Dermis microvascular lymphatic vessel endothelial cell (primary cell): ENCODE results near the gene GVQW3. TPM values are rescaled to one million over a fixed set of nuclear protein-coding genes. Genes with fewer than 3 reads are reported as not detected.
"Not testable (repeated sequence)": the region's sequence is repeated elsewhere in the genome, so short reads cannot be mapped to it uniquely, and the experiment has no call there.

Experiments
- DNase-seq, 2 donors: peaks; one replicate each; pipeline versions ENCODE4 v3.0.0 to v3.0.0-alpha.2; 2010; ENCODE audit warnings: low read depth in 2 of 2
- total RNA-seq: library from RNA; depleted of rRNA; stranded (reverse); fragments of >200 nt; gene quantifications from 2 replicates; pipeline ENCODE4 v1.2.1, GENCODE V29; 2014

GVQW3 gene
- total RNA-seq, 1 donor from 2014 or later, result 0.51 TPM

DNA sequence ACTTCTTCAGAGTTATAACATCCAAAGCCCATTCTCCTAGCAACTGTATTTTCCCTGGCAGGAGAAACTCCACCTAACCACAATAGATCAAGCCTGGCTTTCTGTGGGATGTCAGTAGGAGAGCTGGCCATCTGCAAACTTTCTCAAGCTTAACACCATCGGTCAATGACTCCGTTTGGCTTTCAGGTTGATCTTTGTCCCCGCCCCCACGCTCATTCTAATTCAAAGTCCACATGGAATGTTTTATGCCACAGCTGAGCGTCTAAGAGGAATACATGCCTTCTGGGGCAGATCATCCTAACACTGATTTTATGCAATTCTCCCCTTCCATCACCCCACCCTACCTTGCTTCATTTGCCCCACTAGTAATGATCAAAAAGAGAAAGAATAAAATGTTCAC lies 4.8 kb downstream of the GVQW3 start:
- DNase-seq, result no peak

DNA sequence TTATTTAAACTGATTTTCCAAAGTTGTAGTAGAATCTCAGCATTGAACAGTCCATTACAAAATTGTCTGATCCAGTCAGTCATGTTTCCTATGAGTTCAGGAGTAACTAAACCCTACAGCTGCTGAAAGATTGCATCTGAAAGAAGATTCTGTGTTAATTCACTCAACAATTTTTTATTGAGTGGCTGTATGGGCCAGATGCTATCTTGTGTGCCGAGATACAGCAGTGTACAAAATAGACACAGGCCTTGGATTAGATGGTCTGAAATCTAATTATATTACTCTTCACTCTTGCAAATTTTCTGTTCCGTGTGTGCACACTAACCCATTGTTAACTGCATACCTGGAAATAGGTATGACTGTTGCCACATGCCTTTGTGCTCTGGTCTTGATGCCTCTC lies 7.3 kb downstream of the GVQW3 start:
- no peak for DNase-seq

DNA sequence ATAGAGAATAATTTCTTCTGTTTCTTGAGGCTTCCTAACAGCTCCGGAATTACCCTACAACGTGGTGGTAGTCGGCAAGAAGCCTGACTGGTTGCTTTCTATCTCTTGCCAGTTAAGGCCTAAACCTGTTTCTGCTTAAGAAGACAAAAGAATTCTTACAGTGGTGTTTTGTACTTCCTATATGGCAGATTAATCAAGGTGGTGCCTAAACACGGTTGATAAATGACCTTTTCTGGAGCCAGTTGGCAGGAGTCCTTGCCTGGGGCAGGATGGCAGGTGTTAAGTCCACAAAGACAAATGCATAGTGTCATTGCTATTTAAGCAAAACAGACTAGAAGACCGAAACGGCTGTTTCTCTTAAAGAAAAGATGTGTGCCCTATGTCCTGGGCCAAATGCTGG lies 9.9 kb downstream of the GVQW3 start:
- DNase-seq, result no peak

DNA sequence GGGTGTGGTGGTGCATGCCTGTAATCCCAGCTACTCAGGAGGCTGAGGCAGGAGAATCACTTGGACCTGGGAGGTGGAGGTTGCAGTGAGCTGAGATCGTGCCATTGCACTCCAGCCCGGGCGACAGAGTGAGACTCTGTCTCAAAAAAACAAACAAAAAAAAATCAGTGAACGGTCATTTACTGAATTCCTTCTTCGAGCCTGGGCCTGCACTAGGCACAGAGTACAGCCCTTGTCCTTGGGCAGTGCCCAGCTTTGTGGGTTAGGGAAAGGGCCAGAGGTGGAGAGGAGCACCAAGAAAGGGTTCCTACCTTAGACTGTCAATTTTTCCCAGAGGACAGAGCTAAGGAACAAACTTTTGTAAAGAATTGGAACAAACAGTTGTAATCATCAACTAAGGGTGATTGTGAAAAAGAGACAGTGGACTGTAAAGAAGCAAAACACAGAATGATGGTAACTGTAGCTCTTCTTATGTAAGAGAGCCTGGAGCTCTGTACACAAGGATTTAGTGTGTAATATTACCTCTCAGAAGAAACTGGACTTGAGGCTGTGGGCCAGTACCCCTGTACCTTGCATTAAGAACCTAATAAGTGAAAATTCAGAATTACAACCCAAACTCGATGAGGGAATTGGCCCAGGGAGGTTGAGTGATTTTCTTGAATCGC lies 10.8 kb downstream of the GVQW3 start:
- DNase-seq, result no peak

DNA sequence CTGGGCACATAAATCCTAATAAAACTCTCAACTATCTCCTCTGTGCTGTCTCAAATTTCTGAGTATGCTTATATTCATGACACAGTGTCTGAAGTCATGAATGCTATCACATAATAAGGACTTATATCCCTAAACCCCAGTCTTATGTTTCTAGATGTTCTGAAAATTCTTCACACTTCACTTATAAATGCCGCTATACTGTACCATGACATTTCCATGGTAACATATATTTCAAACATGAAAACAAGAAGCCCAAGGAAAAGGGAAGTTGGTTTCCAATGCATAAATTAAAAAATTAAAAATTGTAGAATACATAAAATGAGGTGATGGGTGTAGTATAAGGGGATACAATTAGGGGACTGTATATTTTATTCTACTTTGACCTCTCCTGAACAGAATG lies 11.7 kb downstream of the GVQW3 start:
- DNase-seq, result no peak

DNA sequence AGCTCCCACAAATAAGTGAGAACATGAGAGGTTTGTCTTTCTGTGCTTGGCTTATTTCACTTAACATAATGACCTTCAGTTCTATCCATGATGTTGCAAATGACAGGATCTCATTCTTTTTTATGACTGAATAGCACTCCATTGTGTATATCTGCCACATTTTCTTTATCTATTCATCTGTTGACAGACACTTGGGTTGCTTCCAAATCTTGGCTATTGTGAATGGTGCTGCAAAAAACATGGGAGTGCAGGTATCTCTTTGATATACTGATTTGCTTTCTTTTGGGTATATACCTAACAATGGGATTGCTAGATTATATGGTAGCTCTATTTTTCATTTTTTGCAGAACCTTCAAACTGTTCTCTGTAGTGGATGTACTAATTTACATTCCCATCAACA lies 13.3 kb downstream of the GVQW3 start:
- DNase-seq, result peak in 1 of 2 donors; percentile 11

DNA sequence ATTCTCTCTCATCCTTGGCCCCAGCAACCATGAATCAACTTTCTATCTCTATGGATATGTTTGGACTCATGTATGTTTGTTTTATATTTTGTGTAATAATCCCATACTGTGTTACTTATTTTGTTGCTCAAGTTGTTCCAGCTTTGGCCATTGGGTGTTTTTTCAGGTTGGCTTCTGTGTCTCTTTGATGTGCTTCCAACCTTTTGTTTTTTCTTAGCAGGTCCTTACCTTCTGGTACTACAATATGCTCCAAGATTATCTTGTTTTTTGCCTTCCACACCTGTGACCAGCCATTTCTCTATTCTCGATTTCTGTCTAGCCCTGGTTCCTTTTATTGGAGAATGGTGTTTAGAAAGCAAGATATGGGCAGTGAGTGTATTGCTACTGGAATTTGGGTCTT lies 14.2 kb downstream of the GVQW3 start:
- no peak for DNase-seq

DNA sequence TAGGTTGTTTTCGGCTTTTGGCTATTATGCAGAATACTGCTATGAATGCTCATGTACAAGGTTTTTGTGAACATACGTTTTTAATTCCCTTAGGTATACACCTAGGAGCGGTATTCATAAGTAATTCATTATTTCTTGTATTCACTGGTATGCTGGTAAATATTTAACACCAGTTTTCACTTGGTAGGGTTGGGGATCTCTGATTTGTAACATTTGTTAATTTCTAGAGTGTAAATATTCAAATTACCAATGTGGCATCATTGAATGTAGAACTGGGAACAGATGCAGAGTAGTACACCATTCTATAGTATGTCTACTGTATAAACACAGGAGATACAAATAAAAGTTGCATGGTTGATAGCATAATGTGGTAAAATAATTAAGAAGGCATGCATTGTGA lies 16.3 kb downstream of the GVQW3 start:
- no peak for DNase-seq

DNA sequence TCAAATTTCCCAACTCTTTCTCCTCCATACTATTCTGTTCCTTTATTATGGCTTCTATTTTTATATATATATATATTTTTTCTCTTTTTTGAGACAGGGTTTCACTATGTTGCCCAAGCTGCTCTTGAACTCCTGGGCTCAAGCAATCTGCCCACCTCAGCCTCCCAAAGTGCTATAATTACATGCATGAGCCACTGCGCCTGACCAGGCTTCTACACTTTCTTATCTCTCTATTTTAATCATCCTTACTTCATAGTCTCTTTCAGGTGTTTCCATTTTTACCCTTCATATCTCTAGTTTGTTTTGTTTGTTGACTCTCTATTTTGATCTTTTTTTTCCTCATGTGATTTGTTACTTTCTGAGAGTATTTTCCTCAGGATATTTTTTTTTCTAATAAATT lies 19.8 kb downstream of the GVQW3 start:
- no peak for DNase-seq

DNA sequence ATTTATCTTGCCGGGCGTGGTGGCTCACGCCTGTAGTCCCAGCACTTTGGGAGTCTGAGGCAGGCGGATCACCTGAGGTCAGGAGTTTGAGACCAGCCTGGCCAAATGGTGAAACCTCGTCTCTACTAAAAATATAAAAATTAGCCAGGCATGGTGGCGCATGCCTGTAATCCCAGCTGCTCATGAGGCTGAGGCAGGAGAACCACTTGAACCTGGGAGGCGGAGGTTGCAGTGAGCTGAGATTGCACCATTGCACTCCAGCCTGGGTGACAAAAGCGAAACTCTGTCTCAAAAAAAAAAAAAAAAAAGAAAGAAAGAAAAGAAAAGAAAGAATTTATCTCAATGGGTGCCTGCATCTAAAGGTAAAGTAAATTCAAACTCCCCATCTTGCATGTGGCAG lies 20.4 kb downstream of the GVQW3 start:
- DNase-seq, result not testable (repeated sequence)

DNA sequence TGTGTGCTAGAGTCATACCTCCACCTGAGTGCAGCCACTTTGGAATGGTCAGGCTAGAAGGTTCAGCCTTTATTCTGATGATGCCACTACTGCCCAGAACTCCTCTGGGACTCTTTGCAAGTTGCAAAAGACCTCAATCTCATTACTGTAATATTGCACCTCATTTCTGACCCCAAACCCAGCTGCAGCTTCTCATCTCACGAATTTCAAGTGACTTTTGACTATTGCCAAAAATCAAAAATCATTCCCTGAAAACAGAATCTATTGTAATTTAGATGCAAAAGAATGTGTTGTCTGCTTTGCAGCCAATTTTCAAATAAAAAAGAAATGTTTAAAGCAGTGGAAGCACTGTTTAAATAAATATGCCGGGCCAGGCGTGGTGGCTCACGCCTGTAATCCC lies 25.2 kb downstream of the GVQW3 start:
- no peak for DNase-seq

DNA sequence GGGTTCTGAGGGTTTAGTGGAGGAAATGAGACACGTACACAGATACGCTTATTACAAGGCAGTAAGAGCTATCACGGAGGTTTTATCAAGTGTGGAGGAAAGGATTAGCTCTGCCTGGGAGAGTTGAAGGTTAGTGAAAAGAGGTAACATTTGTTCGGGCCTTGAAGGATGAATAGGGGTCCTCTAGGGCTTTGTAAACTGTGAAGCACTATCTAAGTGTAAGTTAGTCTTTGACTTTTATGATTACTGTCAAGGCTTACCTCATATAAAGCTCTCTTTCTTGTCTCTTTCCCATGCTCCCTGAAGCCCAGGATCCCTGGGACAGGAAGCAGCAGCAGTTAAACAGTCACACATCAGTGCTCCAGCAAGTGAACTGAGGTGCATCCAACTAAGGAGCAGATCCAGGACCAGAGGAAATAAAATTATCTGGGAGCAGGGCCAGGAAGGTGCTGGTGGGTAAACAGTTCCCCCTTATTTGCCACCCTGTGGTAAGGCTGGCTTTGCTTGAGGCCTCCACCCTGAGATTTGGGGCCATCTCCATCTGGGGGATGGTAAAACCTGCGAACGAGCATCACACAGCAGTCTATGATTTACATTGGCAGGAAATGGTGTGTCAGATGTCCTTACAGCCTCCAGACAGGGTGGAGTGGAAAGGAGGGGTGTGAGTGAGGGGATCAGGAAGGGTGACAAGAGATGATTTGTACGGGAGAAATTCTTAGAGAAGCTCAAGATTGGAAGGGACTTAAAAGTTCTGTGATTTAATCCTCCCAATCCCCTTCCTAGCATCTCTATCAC lies 27.2 kb downstream of the GVQW3 start:
- DNase-seq, result peak in 1 of 2 donors; percentile 25

DNA sequence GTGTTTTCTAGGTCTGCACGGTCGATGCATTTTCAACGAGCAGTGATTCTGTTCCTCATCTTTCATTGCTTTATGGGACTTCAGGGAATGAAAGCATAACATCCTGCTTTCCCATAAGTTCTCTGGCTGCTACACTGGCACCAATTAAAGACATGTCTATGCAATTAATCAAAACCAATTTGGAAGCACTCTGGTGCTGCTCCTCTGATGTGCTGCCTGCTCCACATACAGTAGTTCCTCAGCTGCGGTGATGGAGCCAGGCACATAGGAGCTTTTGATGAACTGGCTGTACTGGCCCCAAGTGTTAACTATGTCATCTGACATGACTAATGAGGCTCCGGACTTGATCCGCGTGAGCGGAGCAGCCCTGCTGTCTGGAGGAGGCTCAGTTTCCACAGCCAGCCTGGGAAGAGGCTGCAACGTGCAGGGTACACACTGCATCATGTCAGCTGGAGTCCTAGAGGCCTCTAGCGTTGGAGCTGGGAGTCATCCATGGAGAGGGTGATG lies 29.8 kb downstream of the GVQW3 start:
- DNase-seq, result no peak

DNA sequence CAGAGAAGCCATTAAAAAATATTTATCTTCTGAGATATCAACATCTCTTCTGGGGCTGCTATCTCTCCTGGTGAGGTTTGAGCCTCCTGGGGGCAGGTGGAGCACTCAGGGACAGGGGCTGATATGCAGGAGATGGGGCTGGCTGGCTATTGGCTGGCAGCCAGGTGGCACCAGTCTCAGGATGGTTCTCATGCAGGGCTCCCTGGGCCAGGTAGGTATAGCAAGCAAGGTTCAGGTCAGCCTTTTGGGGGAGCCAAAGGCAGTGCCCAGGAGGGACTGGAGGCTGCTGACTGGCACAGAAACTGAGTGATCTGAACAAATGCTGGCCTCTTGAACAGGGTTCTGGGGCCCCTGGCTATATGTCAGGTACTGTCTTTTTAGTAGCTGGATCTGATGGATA lies 34.0 kb downstream of the GVQW3 start:
- DNase-seq, result no peak

DNA sequence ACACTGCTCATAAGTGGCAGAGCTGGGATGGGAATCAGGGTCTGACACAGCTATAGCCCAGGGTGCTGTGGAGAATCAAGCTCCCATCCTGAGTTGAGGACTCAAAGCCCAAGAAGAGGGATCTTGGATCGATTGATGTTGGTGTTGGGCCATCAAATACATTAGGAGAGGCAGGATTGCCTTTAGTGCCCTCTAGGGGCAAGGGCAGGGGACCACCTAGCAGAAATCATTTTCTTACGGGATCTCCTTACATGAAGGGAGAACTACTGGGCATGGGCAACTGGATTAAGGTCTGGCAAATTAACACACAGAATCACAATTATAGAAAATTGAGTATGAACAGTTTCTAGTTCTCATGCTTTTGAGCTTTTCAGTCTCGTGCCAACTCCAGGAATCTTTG lies 38.8 kb downstream of the GVQW3 start:
- DNase-seq, result peak in 1 of 2 donors; percentile 11

DNA sequence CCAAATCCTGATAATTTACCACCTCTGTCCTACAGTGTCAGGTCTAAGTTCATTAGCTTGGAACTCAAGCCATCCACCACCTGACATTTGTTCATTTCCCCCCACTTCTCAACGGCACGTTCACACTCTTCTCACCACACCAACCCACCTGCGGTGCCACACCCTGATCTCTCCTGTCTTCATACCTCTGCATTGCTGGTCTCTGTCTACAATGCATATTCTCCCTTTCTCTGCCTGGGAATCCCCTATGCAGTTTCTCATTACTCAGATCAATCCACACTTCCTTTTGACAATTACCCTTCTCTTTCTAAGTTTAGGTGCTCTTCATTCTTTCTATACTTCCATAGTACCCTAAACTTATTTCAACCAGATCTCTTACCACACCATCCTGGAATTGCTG lies 43.3 kb downstream of the GVQW3 start:
- DNase-seq, result no peak

DNA sequence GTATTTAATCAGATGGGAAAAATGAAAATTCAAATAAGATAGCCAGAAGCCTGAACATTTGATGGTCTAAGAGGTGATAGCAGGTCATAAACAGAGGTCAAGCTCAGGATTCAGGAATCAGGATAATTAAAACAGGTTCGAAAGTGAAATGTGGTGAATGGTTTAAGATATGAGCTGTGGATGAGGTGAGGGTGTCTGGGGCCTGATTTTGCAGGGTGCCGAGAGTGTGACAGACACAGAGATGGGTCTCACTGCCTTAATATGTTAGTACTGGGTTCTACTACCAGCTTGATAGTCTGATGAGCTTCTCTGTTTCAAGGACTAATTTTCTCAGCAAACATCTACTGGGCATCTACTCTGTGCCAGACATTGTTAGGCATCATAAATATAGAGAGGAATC lies 43.8 kb downstream of the GVQW3 start:
- no peak for DNase-seq

DNA sequence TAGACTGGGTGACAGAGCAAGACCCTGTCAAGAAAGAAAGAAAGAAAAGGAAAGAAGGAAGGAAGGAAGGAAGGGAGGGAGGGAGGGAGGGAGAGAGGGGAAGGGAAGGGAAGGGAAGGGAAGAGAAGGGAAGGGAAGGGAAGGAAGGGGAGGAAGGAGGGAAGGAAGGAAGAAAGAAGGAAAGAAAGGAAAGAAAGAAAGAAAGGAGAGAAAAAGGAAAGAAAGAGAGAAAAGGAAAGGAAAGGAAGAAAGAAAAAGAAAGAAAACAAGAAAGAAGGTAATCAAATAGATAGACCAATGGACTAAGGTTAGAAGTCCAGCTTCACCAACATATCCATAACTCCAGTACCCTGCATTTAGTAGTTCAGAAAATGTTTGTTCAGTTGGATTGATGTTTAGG lies 45.5 kb downstream of the GVQW3 start:
- no peak for DNase-seq

DNA sequence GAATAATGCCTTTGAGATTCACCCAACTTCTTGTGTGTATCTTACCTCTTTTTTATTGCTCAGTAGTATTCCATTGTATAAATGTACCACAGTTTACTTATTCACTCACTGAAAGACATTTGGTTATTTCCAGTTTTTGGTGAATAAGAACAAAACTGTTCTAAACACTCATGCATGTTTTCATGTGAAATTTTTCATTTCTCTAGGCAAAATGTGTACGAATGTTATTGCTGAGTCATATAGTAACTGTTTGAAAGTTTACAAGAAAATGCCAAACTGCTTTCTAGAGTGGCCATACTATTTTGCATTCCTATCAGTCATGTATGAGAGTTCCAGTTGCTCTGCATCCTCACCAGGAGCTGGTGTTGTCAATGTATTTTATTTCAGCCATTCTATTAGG lies 54.9 kb downstream of the GVQW3 start:
- no peak for DNase-seq

DNA sequence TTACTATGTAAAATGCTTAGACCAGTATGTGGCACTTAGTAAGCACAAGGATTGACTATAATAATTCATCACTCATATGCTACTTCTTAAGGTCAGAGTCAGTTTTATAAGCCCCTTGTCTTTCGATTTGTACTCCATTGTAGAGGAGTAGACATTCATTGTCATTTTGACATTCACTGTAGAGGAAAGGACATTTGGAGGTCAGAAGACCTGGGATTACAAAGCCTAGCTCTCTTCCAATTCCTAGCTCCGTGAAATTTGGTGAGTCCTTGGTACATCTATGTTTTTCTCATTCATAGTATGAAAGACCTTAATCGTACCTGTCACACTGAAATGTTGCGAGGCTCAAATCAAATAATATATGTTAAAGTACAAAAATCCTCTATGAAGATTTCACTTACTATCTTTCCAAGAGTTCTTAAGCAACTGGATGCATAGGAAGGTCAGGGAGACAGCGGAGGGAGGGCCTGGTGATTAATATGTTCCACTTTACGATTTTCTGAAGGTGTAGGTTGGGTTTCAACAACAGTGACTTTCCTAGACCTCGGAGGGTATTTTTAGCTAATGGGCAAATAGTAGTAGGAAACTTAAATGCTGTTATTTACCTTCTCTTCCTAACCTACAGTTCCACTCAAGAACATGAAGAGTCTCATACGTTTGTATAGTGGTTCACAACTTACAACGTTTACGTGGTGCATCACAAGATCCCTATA lies 62.3 kb downstream of the GVQW3 start:
- DNase-seq, result peak in 1 of 2 donors; percentile 5

DNA sequence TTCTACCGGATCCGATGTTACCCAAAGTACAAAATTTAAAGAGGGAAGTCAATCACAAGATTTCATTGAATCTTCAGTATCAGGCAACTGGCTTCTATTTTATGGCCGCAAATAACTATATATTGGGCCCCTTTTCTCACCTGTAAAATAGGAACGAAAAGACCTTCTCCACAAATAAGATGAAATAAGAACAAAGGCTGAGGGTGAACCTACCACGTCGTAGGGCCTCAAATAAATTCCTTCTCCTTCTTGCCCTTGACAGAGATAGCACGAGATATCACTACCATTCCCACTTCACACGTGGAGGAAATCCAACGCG lies 62.9 kb downstream of the GVQW3 start:
- DNase-seq, result no peak

DNA sequence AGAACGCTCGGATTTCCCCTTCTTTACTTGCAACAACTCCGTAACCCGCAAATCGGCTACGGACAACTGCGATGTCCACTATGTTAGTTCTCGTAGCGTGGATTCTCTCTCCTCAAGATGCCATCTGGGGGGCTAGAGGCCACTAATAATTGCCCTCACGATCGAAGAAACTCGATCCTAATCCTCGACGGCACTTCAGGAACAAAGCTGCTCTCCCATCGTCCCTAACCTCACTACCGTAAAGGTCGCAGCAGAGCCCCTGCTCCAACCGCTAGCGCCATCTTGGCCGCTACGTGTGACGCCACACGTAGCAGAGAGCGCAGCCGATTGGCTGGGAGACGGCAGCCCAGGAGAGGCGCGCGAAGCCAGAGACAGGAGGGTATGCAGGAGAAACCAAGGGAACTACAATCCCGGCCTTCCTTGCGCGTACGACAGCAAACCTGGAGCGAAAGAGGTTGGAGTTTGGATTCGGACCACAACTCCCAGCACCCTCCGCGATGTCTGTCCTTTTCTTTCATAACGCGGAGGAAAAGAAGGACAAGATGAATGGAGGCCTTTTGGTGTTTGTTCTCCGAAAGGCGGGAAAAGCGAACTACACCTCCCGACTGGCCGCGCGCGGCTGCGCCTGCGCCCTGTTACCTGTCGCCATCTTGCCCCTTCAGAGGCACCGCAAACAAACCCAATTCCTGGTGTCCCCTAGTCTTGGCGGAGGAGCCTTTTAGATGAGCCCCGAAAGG lies 63.4 kb downstream of the GVQW3 start, which contains the start of gene EMSY:
TSS of gene EMSY (plus strand) at position 635 of the 737 bp plus-strand sequence. CDS start 1,921 bp downstream, outside the sequence.
- peak; percentile 99 to 100 for DNase-seq
